ENCODE data around the gene SLC22A23.
"Not testable (repeated sequence)": the region's sequence is repeated elsewhere in the genome, so short reads cannot be mapped to it uniquely, and the experiment has no call there.

SLC22A23 gene

DNA sequence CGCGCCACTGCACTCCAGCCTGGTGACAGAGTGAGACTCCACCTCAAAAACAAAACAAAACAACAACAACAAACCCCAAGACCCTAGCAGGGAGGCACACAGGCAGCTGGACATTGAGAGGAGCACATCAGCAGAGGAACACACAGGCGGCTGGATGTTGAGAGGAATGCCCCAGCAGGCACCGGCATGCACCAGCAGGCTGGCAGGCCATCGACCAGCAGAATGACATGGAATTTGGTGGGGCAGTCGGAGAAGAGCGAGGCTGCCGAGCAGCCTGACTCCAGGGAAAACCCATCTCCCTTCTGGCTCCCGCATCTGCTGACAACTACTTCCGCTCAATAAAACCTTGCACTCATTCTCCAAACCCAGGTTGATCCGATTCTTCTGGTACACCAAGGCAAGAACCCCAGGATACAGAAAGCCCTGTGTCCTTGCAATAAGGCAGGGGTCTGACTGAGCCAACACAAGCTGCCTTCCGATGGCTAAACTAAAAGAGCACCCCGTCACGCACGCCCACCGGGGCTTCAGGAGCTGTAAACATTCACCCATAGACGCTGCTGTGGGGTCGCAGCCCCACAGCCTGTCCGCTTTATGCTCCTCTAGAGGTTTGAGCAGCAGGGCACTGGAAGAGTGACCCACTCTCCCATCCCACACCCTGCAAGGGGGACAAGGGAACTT, 60.2 kb downstream of the SLC22A23 start:
- H3K4me3 Mint-ChIP-seq = no peak overlapping the region
- no peaks in the 10 kb centered on the region for H3K9me3 Mint-ChIP-seq
- no peaks in the 10 kb centered on the region for H3K4me1 Mint-ChIP-seq
- H3K36me3 Mint-ChIP-seq = peaks cover 6% of the 10 kb centered on the region
- H3K27me3 Mint-ChIP-seq = no peaks in the 10 kb centered on the region
- H3K27ac Mint-ChIP-seq = no peak overlapping the region

GRCh38 chr6:3394671-3395070, 62.2 kb downstream of the SLC22A23 start:
- no peaks in the 10 kb centered on the region for H3K27me3 Mint-ChIP-seq
- H3K4me3 Mint-ChIP-seq = no peak overlapping the region
- H3K27ac Mint-ChIP-seq = no peak overlapping the region
- peaks cover 6% of the 10 kb centered on the region for H3K36me3 Mint-ChIP-seq
- no peaks in the 10 kb centered on the region for H3K4me1 Mint-ChIP-seq
- no peaks in the 10 kb centered on the region for H3K9me3 Mint-ChIP-seq

DNA sequence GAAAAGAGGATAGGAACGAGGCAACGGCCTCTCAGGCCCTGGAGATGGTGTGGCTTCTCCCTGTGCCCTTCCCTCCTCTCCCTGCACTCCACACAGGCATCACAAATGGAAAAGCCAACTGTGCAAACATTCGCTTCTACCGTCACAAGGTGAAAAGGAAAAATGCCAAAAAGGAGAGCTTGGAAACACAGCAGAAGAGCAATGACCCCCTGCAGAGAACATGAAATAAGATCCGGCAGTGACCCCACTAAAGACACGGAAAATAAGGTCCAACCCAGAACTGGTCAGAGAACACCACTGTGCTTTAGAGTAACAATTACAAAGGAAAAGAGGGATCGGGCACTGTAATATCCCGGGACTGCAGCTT, 63.0 kb downstream of the SLC22A23 start:
- Mint-ChIP-seq H3K9me3 (no peaks in the 10 kb centered on the region), H3K4me3 (no peak overlapping the region), H3K27ac (no peak overlapping the region), H3K27me3 (no peaks in the 10 kb centered on the region), H3K4me1 (no peaks in the 10 kb centered on the region), H3K36me3 (peaks cover 3% of the 10 kb centered on the region)

DNA sequence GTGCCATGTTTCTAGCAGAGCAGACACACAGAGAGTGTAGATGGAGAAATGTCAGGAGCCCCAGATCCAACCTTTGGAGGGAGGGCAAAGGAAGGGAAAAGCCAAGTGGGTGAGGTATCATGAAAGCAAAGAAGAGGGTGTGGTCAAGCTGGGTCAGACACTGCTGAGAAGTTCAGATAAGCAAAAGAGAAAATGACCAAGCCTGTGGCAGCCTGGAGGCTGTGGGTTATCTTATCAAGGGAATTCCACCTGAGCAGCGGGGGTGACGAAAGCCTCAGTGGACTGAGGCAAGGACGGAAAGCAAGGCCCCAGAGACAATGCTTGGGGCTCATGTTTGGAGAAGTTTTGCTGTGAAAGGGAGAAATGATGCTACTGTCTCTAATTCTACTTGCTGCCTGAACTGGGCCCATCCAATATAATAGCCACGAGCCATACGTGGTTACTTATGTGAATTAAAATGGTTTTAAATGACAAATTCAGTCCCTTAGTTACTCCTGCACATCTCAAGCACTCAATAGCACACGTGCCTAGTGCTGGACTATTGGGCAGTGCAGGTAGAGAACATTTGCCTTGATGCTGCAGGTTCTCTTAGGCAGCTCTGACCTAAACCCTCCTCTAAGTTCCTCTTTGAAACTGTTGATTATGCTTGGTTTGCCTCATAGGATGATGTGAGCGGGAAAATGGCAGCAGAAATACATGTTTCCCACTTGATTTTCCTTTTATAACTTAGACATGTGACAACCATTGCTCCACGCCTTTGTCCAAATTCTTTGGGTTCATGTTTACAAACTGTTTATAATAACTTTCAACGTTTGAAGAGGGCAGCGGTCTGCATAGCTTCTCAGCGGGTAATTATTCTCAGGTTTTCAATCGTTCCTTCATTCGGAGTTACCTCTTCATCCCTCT, 63.7 kb downstream of the SLC22A23 start:
- H3K27ac Mint-ChIP-seq = no peak overlapping the region

DNA sequence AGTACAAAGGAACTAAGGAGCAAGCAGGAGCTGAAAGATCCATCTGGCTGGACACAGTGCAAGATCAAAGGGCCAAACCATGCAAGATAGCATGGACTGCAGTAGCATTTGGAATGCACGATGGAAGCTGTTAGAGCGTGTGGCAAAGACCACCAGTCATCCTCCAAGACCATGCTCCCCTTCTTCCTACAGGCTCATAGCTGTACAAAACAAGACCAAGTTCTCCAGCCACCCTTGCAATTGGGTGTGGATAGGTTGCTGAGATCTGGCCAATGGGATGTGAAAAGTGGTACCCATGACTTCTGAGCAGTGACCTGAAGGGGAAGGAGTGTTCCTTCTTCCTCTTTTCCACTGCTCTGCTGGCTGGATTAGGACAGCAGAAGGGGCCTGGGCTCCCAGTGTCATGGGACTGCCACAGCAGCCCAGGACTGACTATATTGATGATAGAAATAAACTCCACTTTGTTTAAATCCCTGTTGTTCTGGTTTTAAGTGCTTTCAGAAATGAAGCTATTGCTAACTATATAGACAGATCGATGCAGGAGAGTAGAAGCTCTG, 64.9 kb downstream of the SLC22A23 start:
- Mint-ChIP-seq H3K9me3 (no peaks in the 10 kb centered on the region), H3K4me1 (no peaks in the 10 kb centered on the region), H3K27ac (no peak overlapping the region), H3K27me3 (no peaks in the 10 kb centered on the region), H3K36me3 (peaks cover 3% of the 10 kb centered on the region), H3K4me3 (no peak overlapping the region)

More for the DNA sequence above, 63.7 kb downstream of the SLC22A23 start:
- Mint-ChIP-seq H3K27me3 (no peaks in the 10 kb centered on the region), H3K36me3 (peaks cover 3% of the 10 kb centered on the region), H3K4me1 (no peaks in the 10 kb centered on the region), H3K4me3 (no peak overlapping the region), H3K9me3 (no peaks in the 10 kb centered on the region)

DNA sequence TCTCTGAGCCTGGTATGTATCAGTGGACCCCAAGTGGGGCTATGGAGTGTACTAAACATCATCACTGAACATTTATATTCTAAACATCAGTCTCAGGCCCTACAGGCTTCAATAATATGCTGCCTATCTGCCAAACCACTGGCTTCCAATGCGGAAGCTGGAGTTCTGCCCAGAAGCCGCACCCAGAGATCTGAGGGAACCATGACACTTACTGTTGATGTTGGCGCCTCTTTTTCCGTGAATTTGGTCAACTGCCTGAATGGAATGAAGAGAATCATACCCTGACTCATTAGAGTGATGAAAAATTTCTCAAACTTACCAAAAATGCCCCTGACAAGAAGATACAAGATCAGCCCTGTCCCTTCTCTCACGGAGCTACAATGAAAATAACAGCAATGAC, 66.2 kb downstream of the SLC22A23 start:
- Mint-ChIP-seq H3K36me3 (peaks cover 4% of the 10 kb centered on the region), H3K9me3 (no peaks in the 10 kb centered on the region), H3K27ac (no peak overlapping the region), H3K4me1 (no peaks in the 10 kb centered on the region), H3K4me3 (no peak overlapping the region), H3K27me3 (no peaks in the 10 kb centered on the region)

DNA sequence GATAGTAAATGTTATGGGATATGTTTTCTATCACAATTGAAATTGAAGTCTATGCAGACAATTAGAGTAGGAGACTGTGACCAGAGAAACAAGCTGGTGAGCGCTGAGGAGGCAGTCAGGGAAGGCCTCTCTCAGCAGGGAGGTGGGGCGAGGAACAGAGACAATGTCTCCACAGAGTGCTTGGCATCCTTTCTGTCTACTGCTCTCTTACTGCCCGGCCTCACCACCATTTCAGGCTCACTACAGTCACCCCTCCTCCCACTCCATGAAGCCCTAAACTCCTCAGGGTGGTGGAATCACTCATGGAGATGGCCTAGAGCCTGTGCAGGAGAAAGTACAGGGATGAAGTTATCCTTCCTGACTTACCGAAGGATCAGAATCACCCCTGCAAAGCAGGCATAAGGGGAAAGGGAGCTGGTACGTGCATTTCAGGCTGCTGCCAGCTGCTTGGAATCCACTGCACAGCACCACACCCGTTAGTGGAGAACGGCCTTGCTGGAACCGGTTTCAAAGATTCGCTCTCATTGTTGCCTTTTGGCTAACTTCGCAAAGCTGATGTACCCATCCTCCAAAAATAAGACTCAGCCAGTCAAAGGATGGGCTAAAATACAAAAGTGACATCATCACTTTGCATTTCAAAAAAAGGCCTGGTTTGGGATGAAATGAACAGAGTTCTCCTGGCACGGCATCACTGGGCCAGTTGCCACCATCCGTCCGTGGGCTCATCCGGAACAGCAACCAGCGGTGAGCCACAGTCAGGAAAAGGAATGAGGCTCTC, 67.3 kb downstream of the SLC22A23 start:
- Mint-ChIP-seq H3K9me3 (no peaks in the 10 kb centered on the region), H3K4me1 (no peaks in the 10 kb centered on the region), H3K27me3 (no peaks in the 10 kb centered on the region), H3K27ac (no peak overlapping the region), H3K36me3 (peaks cover 6% of the 10 kb centered on the region), H3K4me3 (no peak overlapping the region)

DNA sequence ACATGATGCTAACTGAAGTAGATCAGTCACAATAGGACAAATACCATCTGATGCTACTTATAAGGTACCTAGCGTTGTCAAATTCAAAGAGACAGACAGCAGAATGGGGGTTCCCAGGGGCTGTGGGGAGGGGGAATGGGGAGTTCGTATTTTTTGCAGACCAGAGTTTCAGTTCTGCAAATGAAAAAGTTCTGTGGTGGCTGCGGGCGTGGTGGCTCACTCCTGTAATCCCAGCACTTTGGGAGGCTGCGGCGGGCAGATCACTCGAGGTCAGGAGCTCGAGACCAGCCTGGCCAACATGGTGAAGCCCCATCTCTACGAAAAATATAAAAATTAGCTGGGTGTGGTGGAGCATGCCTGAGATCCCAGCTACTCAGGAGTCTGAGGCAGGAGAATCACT, 68.1 kb downstream of the SLC22A23 start:
- H3K36me3 Mint-ChIP-seq = peaks cover 6% of the 10 kb centered on the region
- H3K9me3 Mint-ChIP-seq = no peaks in the 10 kb centered on the region
- H3K4me1 Mint-ChIP-seq = no peaks in the 10 kb centered on the region
- H3K4me3 Mint-ChIP-seq = no peak overlapping the region
- no peak overlapping the region for H3K27ac Mint-ChIP-seq
- no peaks in the 10 kb centered on the region for H3K27me3 Mint-ChIP-seq

GRCh38 chr6:3386374-3386857, 70.4 kb downstream of the SLC22A23 start:
- Mint-ChIP-seq H3K4me3 (no peak overlapping the region), H3K4me1 (no peaks in the 10 kb centered on the region), H3K27ac (no peak overlapping the region), H3K36me3 (peaks cover 6% of the 10 kb centered on the region), H3K9me3 (no peaks in the 10 kb centered on the region), H3K27me3 (no peaks in the 10 kb centered on the region)

DNA sequence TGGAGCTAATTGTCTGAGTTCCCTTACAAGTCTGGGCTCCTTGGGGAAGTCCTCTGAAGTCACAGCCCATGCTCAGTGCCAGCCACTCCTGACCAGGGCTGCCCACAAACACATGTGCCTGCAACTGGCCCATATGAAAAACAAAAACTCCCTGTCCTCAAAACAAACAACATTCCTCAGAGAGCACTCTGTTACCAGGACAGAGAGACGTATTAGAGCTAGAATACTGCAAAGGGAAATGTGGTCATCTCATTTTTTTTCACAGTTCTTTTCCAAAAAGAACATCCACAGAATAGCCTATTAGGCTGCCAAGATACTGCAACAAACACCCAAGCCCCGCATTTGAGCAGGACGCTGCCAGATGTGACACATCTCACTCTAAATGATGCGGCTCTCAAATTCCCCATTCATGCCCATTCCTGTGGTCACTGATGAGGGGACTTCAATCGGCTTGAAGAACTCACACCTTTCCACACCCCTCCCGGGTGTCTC, 71.1 kb downstream of the SLC22A23 start:
- no peak overlapping the region for H3K27ac Mint-ChIP-seq
- no peaks in the 10 kb centered on the region for H3K27me3 Mint-ChIP-seq
- no peaks in the 10 kb centered on the region for H3K9me3 Mint-ChIP-seq
- H3K4me3 Mint-ChIP-seq = no peak overlapping the region
- H3K36me3 Mint-ChIP-seq = peaks cover 6% of the 10 kb centered on the region
- H3K4me1 Mint-ChIP-seq = no peaks in the 10 kb centered on the region

- not testable (repeated sequence) for H3K4me3 Mint-ChIP-seq, H3K27me3 Mint-ChIP-seq, H3K27ac Mint-ChIP-seq
These were observed 71.7 kb downstream of the SLC22A23 start for GRCh38 chr6:3385181-3385580.

GRCh38 chr6:3384241-3385143, 72.4 kb downstream of the SLC22A23 start:
- Mint-ChIP-seq H3K36me3 (peaks cover 6% of the 10 kb centered on the region), H3K27ac (no peak overlapping the region), H3K27me3 (no peaks in the 10 kb centered on the region), H3K4me1 (peaks cover 4% of the 10 kb centered on the region), H3K9me3 (no peaks in the 10 kb centered on the region), H3K4me3 (no peak overlapping the region)

More at GRCh38 chr6:3385181-3385580, 71.7 kb downstream of the SLC22A23 start:
- not testable (repeated sequence) for H3K36me3 Mint-ChIP-seq, H3K4me1 Mint-ChIP-seq, H3K9me3 Mint-ChIP-seq

GRCh38 chr6:3383525-3383924, 73.3 kb downstream of the SLC22A23 start:
- H3K27ac Mint-ChIP-seq = no peak overlapping the region
- peaks cover 6% of the 10 kb centered on the region for H3K36me3 Mint-ChIP-seq
- H3K4me1 Mint-ChIP-seq = peaks cover 11% of the 10 kb centered on the region
- H3K27me3 Mint-ChIP-seq = no peaks in the 10 kb centered on the region
- no peaks in the 10 kb centered on the region for H3K9me3 Mint-ChIP-seq
- H3K4me3 Mint-ChIP-seq = no peak overlapping the region
